RPMI8226 (cell line): ENCODE data around the gene SOSTDC1.
"Not testable (repeated sequence)": the region's sequence is repeated elsewhere in the genome, so short reads cannot be mapped to it uniquely, and the experiment has no call there.

Source experiments
- DNase-seq: peaks from one replicate; pipeline ENCODE4 v3.0.0-alpha.2; 2015

The SOSTDC1 gene

DNA sequence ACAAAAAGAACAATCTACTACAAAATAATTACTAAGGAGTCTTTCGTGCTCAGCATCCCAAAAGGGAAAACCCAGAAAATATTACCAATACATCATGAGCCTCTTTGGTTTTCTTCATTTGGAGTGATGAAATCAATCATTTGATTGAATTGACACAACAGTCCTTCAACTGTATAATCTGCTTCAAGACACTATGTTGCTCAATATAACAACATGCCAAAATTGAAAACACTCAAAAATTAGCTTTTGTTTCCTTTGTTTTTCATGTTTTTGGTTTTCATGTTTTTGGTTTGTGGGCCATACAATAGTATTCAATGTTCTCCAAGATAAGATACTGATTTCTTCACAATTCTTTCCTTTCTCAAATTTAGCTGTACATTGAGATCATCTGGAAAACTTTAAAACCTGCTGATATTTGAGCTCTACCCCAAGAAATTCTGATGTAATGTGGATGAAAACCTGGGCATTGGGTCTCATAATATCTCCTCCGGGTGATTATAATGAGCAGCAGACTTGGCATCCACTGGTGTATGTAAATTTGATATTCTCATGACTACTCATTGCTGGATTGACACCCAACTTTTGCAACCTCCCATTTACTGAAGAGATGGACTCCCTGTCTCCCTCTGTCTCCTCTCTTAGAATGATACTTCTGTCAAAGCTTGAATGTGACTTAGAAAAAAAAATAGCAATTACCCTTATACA, 4.6 kb downstream of the SOSTDC1 start:
- DNase-seq, result no peak

DNA sequence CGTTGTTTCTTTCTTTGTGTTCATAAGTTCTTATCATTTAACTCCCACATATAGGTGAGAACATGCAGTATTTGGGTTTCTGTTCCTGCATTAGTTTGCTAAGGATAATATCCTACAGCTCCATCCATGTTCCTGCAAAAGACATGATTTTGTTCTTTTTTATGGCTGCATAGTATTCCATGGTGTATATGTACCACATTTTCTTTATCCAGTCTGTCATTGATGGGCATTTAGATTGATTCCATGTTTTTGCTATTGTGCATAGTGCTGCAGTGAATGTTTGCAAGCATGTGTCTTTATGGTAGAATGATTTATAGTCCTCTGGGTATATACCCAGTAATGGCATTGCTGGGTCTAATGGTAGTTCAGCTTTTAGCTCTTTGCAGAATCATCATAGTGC, 9.2 kb downstream of the SOSTDC1 start:
- DNase-seq, result not testable (repeated sequence)

DNA sequence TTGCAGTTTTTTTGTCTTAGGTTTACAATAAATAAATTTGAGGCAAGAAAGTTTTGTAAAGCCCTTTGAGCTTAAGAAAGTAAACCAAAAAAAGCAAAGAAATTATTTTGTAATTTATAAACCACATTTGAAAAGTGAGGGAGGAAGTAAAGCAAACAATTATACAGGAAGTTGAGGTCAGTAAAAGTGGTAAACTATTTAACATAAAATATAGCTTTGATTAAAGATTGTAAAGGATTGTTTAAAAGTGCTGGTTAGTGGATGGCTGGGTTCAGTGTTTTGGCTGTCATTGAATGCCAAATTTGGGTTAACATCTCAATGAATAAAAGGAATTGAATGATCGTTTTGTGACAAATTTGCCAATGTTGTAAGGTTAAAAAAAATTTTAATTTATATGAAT, 9.9 kb downstream of the SOSTDC1 start:
- DNase-seq, result no peak

- DNase-seq, result no peak
Measured at GRCh38 chr7:16450366-16450765, 15.2 kb downstream of the SOSTDC1 start.

GRCh38 chr7:16447876-16448275, 17.7 kb downstream of the SOSTDC1 start:
- DNase-seq, result no peak

- DNase-seq, result no peak
Measured at GRCh38 chr7:16446508-16446907, 19.0 kb downstream of the SOSTDC1 start.

DNA sequence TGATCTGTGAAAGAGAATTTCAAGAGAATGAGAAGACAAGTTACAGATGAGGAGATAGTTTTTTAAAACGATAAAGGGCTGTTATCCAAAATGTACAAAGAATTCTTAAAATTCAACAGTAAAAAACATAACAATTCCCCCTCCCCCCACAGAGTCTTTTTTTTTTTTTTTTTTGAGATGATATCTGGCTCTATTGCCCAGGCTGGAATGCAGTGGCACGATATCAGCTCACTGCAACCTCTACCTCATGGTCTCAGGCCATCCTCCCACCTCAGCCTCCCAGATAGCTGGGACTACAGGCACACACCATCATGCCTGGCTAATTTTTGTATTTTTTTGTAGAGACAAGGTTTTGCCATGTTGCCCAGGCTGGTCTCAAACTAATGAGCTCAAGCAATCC, 21.7 kb downstream of the SOSTDC1 start:
- not testable (repeated sequence) for DNase-seq

- no peak for DNase-seq
Measured at GRCh38 chr7:16438988-16439387, 26.6 kb downstream of the SOSTDC1 start.

DNA sequence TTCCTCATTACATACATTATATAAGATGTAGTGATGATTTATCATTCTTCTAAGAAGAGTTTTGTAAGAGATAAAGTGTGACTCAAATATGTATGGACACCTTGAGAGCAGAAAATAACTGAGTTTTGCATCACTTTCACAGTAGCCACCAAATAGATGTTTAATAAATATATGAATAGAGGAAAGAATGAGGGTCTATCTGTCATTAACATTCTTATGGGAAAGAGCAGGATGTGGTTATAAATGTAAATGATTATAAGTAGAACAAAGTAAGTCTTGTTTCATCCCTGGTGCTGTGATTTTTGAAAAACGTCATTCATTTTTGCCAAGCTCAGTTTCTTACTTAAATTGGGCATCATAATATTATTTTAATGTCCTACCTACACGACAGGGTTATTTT, 29.2 kb downstream of the SOSTDC1 start:
- DNase-seq, result no peak

DNA sequence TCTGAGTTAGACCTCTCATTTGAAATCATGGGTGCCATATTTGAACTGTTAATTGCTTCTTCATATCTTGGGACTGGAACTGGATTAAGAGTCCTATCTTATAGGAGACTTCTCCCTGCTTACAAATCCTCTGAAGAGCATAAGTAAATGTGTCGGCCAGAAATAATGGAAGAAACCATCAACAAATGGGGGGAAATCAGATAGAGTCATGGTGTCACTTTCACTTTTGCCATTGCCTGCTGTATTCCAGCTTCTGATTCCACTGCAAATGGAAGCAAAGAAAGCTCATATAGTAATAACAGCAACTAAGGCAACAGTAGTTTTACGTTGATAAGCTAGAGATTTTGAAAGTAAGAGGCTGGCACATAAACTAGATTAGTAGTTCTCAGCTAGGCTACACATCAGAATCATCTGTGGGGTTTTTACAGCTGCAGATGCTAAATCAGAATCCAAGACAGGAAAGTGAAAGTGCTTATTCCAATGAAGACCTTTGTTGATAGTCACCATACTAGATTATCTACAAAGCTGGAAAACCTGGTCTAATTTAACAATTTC, 31.9 kb downstream of the SOSTDC1 start:
- DNase-seq, result no peak

DNA sequence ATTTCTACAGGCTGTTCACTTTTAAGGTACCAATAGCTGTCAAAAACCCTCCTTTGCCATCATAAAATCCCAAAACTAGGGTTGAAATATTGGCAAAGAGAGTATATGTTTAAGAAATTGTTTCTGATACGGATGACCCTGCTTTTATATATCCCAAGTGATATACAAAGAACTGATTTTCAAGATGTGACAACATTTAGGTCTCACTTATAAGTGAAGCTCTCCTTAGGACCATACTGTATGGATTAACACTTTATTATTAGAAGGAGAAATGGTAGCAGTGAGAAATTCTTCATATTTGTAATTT, 33.2 kb downstream of the SOSTDC1 start:
- DNase-seq, result no peak

DNA sequence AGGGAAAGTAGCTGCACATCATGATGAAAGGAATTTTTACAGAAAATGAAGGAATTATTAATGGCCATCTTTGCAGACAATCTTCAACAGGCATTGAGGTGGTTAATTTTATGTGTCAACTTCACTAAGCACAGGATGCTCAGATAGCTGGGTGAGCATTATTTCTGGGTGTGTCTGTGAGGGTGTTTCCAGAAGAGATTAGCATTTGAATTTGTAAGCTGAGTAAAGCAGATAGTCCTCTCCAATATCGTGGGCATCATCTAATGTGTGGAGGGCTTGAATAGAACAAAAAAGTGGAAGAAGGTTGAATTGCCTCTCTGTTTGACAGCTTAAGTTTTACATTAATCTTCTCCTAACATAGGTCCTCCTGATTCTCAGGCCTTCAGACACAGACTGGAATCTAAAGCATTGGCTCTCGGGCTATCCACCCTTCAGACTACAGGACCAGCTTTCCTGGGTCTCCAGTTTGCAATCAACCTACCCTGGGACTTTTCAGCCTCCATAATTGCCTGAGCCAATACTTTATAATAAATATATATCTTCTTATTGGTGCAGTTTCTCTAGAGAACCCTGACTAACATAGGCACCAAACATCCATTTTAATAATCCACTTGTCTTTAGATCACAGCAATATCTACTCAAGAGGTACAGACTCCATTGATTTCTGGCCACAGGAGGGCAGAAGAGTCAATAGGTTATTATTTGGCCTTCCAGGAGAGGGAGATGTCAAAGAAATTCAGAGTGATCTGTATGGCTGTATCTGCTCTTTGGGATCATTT, 33.7 kb downstream of the SOSTDC1 start:
- DNase-seq, result peak; percentile 47

- no peak for DNase-seq
Measured at GRCh38 chr7:16430133-16430532, 35.4 kb downstream of the SOSTDC1 start.

GRCh38 chr7:16428672-16429071, 36.9 kb downstream of the SOSTDC1 start:
- DNase-seq, result no peak

GRCh38 chr7:16428182-16428581, 37.4 kb downstream of the SOSTDC1 start:
- DNase-seq, result no peak

- DNase-seq, result no peak
Measured at GRCh38 chr7:16423761-16424160, 41.8 kb downstream of the SOSTDC1 start.

DNA sequence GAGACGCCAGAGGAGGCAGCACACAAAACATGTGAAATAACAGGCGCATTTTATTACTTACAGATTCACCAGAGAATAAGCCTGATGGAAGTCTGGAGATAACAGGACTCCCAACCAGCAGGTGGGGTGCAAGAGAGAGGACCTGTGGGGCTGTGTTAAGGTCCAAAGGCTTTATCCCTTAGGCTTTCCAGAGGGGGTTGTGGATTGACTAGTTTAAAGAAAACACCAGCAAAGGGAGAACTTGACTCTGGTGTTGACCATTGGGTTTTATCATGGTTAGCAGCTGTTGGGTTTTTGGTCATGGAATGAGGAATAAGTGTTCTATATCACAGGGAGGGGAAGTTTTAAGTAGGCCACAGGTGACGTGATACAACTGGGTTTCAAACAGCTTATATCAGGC, 42.6 kb downstream of the SOSTDC1 start:
- no peak for DNase-seq

- DNase-seq, result no peak
Measured at GRCh38 chr7:16422103-16422435, 43.5 kb downstream of the SOSTDC1 start.

DNA sequence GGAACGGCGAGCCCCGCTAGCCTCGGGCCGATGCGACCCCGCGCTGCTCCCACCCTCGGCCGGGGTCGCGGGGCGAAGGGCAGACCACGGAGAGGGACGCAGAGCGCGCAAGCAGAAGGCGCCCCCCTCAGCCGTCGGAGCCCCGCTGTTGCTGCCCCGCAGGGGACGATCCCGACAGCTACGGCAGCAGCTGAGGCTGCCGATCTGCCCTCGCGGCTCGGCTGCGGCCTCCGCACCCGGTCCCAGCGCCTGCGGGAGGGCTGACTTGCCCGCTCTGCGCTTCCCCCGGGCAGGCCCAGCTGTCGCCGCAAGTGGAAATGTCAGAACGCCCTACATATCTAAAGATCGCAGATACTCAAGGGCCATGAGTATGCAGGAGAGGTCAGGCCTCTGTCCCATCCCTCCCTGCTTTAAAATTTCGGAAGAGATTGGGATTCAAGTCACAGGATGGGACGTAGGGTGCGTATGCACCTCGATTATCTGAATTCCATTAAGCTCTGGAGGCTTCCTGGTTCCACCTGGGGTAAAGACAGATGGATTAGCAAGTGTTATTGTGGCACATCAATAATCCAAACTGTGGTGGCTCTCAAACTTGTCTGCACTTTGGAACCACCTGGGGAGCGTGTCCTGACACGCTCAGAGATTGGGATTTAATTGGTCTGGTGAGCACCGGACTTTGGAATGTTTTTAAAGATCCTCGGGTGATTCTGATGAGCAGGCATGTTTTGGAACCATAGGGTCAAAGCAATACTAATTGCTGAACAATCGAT, 44.0 kb downstream of the SOSTDC1 start, which contains the start of gene CRPPA:
Gene CRPPA, minus strand, starts transcription at position 206 of the 770 bp plus-strand sequence. CDS start 216 bp downstream, outside the sequence.
- no peak for DNase-seq

DNA sequence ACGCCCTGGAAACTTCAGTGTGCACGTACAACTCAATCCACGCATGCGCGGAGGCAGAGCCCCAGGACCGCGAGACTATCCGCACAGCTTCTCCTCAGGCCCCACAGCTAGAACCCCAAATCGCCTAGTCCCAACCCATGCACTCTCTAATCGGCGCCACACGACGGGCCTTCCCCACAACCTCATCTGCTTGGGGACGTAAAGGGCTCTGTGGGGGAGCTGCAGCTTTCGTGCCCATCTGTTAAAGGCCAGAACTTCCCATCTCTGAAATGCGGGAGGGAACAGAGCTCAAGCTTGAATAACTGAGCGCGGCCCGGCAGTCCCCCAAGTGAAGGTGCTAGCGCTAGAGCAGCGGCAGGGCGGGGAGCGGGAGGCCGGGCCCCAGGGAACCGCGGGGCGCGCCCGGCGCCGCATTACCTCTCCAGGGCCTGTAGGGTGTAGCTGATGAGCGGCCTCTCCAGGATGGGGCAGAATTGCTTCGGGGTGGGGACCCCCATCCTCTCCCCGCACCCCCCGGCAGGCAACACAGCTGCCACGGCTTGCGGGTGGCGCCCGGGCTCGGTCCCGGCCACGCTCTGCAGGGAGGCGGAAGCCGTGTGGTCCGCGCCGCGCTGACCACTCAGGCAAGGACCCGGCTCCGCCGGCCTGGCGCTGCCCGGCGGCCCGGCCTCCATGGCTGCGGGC, 44.7 kb downstream of the SOSTDC1 start:
- DNase-seq, result peak; percentile 64

DNA sequence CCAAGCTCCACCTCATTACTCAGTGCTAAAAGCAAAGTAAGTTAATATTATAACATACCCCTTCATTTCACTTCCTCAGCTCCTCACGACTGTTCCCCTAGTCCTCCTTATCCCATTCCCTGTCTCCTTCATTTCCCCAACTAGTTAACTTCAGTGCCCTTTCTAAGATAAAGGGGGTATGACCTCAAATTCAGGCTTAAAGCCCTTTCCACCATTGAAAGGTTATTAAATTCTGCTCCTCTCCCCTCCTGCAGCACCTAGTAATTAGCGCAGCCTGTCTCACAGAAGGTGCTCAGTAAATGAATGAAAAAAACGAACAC, 45.2 kb downstream of the SOSTDC1 start:
- no peak for DNase-seq

DNA sequence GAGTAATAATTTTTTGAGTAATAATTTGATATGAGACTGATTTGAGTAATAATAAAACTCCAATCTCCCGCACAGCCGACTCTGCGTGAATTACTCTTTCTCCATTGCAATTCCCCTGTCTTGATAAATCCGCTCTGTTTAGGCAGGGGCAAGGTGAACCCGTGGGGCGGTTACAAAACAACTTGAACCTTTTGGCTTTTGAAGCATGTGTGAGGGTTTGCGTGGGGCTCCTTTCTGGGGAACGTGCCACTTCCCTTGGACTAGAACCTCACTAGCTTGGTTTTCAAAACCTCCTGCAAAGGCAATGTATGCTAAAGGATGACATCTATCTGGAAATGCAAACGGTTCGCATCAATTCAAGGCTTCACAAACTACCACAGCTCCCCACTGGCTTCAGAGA, 45.7 kb downstream of the SOSTDC1 start:
- DNase-seq, result no peak

- no peak for DNase-seq
Measured at GRCh38 chr7:16419126-16419525, 46.4 kb downstream of the SOSTDC1 start.
